ENCODE results near the gene APRT. TPM values are rescaled to one million over a fixed set of nuclear protein-coding genes. Genes with fewer than 3 reads are reported as not detected.
A peak's percentile ranks its signal among the peaks of the same experiment; 100 is the strongest.

Gene APRT
- total RNA-seq, 1 donor from 2014 or later, result 198 TPM

DNA sequence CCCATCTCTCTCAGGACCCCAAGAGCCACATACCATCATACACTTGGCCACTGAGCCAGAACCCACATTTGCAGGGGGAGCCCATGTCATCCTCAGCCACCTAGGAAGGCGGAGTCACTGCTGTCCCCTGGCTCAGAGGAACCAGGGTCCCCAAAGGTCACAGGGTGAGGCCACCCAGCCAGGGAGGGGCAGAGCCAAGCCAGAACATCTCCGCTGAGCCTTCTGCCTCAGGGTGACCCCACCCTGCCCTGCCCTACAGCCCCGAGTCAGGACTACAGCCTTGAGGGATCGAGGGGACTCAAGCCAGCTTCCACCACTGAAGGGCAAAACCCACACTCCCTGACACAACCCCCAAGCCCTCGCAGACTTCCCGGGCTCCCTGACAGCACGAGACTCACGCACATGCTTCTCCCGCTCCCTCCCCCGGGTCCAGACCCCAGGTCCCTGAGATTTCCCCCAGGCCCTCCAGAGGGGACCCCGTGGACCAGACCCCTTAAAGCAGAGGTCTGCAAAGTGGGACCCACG, 44.1 kb downstream of the APRT start:
- no peaks in the 10 kb centered on the region for H3K9me3 Mint-ChIP-seq
- CTCF ChIA-PET, result interaction anchor here (0.5 to 2.4 kb wide), 3 partner anchors 25 to 91 kb away, joined by 3 to 11 read pairs (median 4); no protein-coding TSS in a partner anchor
- ATAC-seq (ENCODE audit: low read depth), result no peak
- H3K27ac Mint-ChIP-seq, result peak overlapping the region; percentile 73
- H3K27me3 Mint-ChIP-seq, result no peaks in the 10 kb centered on the region
- DNase-seq, result no peak
- H3K4me3 Mint-ChIP-seq, result peak overlapping the region; percentile 68
- POLR2A ChIA-PET, result interaction anchor here (0.9 to 1.3 kb wide), 5 partner anchors 13 to 90 kb away, joined by 4 to 7 read pairs (median 6); partner anchors contain the start of genes PIEZO1 and TRAPPC2L
- H3K4me1 Mint-ChIP-seq, result peaks cover 57% of the 10 kb centered on the region
- H3K36me3 Mint-ChIP-seq (ENCODE audit: low read depth), result peaks cover 5% of the 10 kb centered on the region
- TF ChIP-seq, protein P1, sequence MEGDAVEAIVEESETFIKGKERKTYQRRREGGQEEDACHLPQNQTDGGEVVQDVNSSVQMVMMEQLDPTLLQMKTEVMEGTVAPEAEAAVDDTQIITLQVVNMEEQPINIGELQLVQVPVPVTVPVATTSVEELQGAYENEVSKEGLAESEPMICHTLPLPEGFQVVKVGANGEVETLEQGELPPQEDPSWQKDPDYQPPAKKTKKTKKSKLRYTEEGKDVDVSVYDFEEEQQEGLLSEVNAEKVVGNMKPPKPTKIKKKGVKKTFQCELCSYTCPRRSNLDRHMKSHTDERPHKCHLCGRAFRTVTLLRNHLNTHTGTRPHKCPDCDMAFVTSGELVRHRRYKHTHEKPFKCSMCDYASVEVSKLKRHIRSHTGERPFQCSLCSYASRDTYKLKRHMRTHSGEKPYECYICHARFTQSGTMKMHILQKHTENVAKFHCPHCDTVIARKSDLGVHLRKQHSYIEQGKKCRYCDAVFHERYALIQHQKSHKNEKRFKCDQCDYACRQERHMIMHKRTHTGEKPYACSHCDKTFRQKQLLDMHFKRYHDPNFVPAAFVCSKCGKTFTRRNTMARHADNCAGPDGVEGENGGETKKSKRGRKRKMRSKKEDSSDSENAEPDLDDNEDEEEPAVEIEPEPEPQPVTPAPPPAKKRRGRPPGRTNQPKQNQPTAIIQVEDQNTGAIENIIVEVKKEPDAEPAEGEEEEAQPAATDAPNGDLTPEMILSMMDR (IDR thresholded peaks at IDR 0.05), result no peak
- intact Hi-C loops (cut with micrococcal nuclease), result loop anchor here (2.0 kb wide), 2 partner anchors 13 to 23 kb away; no protein-coding TSS in a partner anchor

DNA sequence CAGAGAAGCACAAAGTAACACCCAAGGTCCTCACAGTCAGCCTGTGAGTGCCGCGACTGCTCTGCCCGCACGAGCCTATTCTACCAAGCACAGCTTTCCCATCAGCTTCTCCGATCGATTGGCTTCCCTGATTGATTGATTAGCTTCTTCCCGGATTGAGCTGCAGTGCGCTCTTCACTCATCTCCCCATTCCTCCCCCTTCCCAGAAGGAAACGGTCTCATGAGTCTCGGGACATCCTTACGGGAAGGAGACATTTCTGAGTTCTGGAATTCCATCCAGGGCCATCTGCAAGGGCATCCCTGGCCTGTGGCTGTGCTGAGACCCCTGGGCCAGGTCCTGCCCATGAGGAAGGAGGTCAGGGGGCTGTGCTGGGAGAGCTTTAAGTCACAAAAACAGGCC, 44.8 kb downstream of the APRT start:
- intact Hi-C loops (cut with micrococcal nuclease), result loop anchor here (2.0 kb wide), 1 partner anchor 14 kb away; no protein-coding TSS in a partner anchor

DNA sequence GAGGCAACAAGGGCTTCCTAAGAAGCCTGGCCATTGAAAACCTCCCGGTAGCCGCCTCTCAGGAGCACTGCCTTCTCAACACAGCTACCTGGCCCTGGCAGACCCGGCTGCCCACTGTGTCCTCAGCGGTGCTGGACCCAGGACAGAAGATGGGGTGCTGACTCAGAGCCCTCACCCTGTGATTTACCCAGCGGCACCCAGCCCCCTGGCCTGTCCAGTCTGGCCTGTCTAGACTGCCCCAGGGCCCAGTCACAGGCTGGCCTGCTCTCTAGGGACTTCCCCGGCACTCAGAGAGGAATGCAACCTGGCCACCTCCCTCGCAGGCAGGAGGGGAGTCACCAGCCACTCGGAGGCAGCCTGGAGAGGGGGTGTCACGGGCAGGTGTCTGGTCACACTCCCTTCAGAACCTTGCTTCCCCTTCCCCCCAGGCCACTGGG, 46.8 kb downstream of the APRT start:
- H3K36me3 Mint-ChIP-seq (ENCODE audit: low read depth), result peaks cover 5% of the 10 kb centered on the region
- intact Hi-C loops (cut with micrococcal nuclease), result no loop called here

More for the DNA sequence above, 44.8 kb downstream of the APRT start:
- H3K4me1 Mint-ChIP-seq, result peaks cover 56% of the 10 kb centered on the region
- H3K4me3 Mint-ChIP-seq, result peak overlapping the region; percentile 68
- DNase-seq (no peak), ATAC-seq (ENCODE audit: low read depth) (no peak)
- peaks cover 5% of the 10 kb centered on the region for H3K36me3 Mint-ChIP-seq (ENCODE audit: low read depth)
- no peaks in the 10 kb centered on the region for H3K27me3 Mint-ChIP-seq
- H3K27ac Mint-ChIP-seq, result peak overlapping the region; percentile 73
- TF ChIP-seq, protein P1 (IDR thresholded peaks at IDR 0.05), result no peak
- ChIA-PET POLR2A (interaction anchor here (0.9 to 1.3 kb wide), 5 partner anchors 9 to 90 kb away, joined by 4 to 8 read pairs (median 6); partner anchors contain the start of genes PIEZO1 and TRAPPC2L), CTCF (interaction anchor here (0.5 to 2.4 kb wide), 3 partner anchors 24 to 92 kb away, joined by 3 to 11 read pairs (median 4); no protein-coding TSS in a partner anchor)
- H3K9me3 Mint-ChIP-seq, result no peaks in the 10 kb centered on the region

DNA sequence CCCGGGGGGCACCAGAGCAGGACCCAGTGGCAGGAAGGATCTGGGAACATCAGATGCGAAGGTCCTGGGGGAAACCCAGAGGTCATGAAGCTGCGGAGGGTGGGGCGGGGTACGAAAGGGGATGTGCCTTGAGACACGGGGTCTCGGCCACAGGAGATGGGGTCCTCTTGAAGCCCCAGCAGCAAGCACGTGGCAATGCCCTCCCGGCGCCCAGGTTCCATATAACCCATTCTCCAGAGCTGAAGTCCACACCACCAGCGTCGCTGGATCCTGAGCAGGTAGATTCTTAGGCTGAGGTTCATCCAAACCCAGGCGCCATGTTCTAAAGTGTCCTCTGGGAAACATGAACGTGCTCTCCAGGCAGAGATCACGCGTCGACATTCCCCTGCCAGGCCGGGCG, 47.6 kb downstream of the APRT start:
- H3K36me3 Mint-ChIP-seq (ENCODE audit: low read depth), result peaks cover 5% of the 10 kb centered on the region
- DNase-seq (no peak), ATAC-seq (ENCODE audit: low read depth) (no peak)
- no peak overlapping the region for H3K27ac Mint-ChIP-seq
- H3K4me1 Mint-ChIP-seq, result peaks cover 38% of the 10 kb centered on the region
- intact Hi-C loops (cut with micrococcal nuclease), result no loop called here
- ChIA-PET CTCF (interaction anchor here (1.6 kb wide), 1 partner anchor 27 kb away, joined by 7 read pairs; no protein-coding TSS in a partner anchor), POLR2A (no interaction called here)
- H3K4me3 Mint-ChIP-seq, result no peak overlapping the region
- H3K9me3 Mint-ChIP-seq, result no peaks in the 10 kb centered on the region
- TF ChIP-seq, protein P1 (IDR thresholded peaks at IDR 0.05), result no peak
- no peaks in the 10 kb centered on the region for H3K27me3 Mint-ChIP-seq

More for the DNA sequence above, 46.8 kb downstream of the APRT start:
- H3K9me3 Mint-ChIP-seq, result no peaks in the 10 kb centered on the region
- CTCF ChIA-PET, result no interaction called here
- POLR2A ChIA-PET, result interaction anchor here (0.6 to 1.4 kb wide), 2 partner anchors 10 to 19 kb away, joined by 4 to 9 read pairs; no protein-coding TSS in a partner anchor
- TF ChIP-seq, protein P1 (IDR thresholded peaks at IDR 0.05), result no peak
- H3K4me3 Mint-ChIP-seq, result no peak overlapping the region
- ATAC-seq (ENCODE audit: low read depth) (no peak), DNase-seq (no peak)
- no peak overlapping the region for H3K27ac Mint-ChIP-seq
- no peaks in the 10 kb centered on the region for H3K27me3 Mint-ChIP-seq
- H3K4me1 Mint-ChIP-seq, result peaks cover 42% of the 10 kb centered on the region

DNA sequence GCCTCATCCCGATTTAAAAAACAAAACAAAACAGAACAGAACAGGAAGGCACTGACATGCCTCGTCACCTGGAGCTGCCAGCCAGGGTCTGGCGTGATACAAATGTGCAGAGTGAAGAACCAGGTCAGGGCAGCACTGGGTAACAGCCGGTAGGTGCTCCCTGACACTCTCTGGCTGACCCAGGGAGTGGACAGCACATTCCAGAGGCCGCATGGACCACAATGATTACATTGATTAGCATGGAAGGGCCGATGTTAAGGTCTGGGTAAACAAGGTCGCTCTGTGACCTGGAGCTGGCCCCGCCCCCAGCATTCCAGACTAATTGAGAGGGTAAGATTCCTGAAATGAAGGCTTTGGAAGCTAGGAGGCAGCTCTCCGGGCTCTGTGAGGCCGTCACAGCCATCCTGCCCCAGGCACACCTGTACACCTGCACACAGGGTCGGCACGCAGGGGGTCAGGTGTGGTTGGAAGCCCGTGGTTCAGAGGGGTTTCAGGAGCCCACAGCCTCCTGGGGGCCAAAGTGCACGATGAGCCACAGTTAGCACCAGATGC, 48.1 kb downstream of the APRT start:
- H3K4me3 Mint-ChIP-seq, result no peak overlapping the region
- CTCF ChIA-PET, result interaction anchor here (1.1 to 1.6 kb wide), 2 partner anchors 15 to 26 kb away, joined by 3 to 7 read pairs; no protein-coding TSS in a partner anchor
- DNase-seq, result no peak
- H3K27me3 Mint-ChIP-seq, result no peaks in the 10 kb centered on the region
- H3K36me3 Mint-ChIP-seq (ENCODE audit: low read depth), result peaks cover 8% of the 10 kb centered on the region
- TF ChIP-seq, protein P1 (IDR thresholded peaks at IDR 0.05), result no peak
- POLR2A ChIA-PET, result no interaction called here
- intact Hi-C loops (cut with micrococcal nuclease), result no loop called here
- H3K4me1 Mint-ChIP-seq, result peaks cover 39% of the 10 kb centered on the region
- no peaks in the 10 kb centered on the region for H3K9me3 Mint-ChIP-seq
- ATAC-seq (ENCODE audit: low read depth), result no peak
- no peak overlapping the region for H3K27ac Mint-ChIP-seq

All from activated B cell treated with CpG ODN at 0.5 μM for 24 hours (primary cell).